GM23338 (cell line): ENCODE measurements around the gene ZEB1.

ENCODE experiments used
- CTCF ChIP-seq, 2 experiments: fragments of 200-600 bp in 1 of 2; sonication (generic) in 1 of 2; conservative IDR thresholded peaks; 2 replicates each; pipeline versions ENCODE4 v1.5.1 to v1.6.1; 2016 to 2017; ENCODE audit warnings: antibody characterized with exemption in 2 of 2, low read depth in 2 of 2, mild to moderate bottlenecking in 2 of 2, moderate library complexity in 1 of 2
- POLR2AphosphoS5 ChIP-seq: IDR thresholded peaks from 2 replicates; pipeline ENCODE4 v1.6.1; 2016; ENCODE audit warnings: antibody characterized with exemption, low read depth

GRCh38 chr10:31345886-31346285, 26.9 kb downstream of the ZEB1 start:
- TF ChIP-seq POLR2AphosphoS5 = no peak
- no peak for TF ChIP-seq CTCF (conservative IDR thresholded peaks at IDR 0.05; ENCODE audit: low read depth in 2 of 2)
